Panc1 (cell line): Measurements from ENCODE around the gene ORC6.

Source experiments
- CTCF ChIP-seq: fragments of 450-650 bp; IDR thresholded peaks from 2 replicates; pipeline ENCODE4 v1.5.1; 2017; ENCODE audit warnings: mild to moderate bottlenecking
- POLR2AphosphoS5 ChIP-seq: IDR thresholded peaks from 2 replicates; pipeline ENCODE4 v1.6.1; 2012; ENCODE audit warnings: mild to moderate bottlenecking, low read depth, low read length, moderate library complexity

- TF ChIP-seq CTCF, result no peak
- TF ChIP-seq POLR2AphosphoS5, result no peak
Observed at GRCh38 chr16:46651305-46651704, 38.2 kb upstream of the ORC6 start.
